A673 (cell line): Measurements from ENCODE around the gene MGAT5.

Experiments
- EZH2 ChIP-seq: fragments of 200-600 bp; sonication (generic); IDR thresholded peaks from 2 replicates; pipeline ENCODE4 v1.6.1; 2017; ENCODE audit warnings: borderline replicate concordance, low read depth, mild to moderate bottlenecking, mixed read lengths, antibody characterized with exemption, low read length; ENCODE audit not compliant: poor library complexity, severe bottlenecking
- TF ChIP-seq, protein P1 (sequence below): fragments of 300-800, 200-600 bp; sonication (generic); conservative IDR thresholded peaks from 2 replicates; pipeline ENCODE4 v1.5.1; 2017; ENCODE audit warnings: low read depth, mild to moderate bottlenecking, antibody characterized with exemption, low read length, moderate library complexity, mixed read lengths

DNA sequence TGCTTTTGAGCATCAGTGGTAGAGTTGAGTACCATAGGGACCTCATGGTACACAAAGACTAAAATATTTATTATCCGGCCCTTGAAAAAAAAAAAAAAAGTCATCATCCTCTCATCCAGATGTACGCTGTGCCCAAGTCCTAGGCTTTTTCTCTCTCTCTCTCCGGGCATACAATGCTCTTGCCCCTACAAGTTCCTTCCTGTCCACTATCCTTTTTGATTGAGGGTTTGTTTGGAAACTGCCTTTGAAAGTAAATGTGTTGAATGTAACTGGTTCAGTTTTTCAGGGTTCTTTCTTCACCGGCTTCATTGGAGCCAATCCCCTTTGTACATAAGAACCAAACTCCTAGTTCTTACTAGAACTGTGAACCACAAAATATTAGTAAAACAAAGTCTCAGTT lies 130.3 kb downstream of the MGAT5 start:
- TF ChIP-seq, protein P1, sequence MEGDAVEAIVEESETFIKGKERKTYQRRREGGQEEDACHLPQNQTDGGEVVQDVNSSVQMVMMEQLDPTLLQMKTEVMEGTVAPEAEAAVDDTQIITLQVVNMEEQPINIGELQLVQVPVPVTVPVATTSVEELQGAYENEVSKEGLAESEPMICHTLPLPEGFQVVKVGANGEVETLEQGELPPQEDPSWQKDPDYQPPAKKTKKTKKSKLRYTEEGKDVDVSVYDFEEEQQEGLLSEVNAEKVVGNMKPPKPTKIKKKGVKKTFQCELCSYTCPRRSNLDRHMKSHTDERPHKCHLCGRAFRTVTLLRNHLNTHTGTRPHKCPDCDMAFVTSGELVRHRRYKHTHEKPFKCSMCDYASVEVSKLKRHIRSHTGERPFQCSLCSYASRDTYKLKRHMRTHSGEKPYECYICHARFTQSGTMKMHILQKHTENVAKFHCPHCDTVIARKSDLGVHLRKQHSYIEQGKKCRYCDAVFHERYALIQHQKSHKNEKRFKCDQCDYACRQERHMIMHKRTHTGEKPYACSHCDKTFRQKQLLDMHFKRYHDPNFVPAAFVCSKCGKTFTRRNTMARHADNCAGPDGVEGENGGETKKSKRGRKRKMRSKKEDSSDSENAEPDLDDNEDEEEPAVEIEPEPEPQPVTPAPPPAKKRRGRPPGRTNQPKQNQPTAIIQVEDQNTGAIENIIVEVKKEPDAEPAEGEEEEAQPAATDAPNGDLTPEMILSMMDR = no peak
- no peak for TF ChIP-seq EZH2
